T-helper 1 cell (primary cell): ENCODE measurements around the gene KCNV2.

Experiments used
- DNase-seq, 5 donors: peaks; one replicate each; pipeline ENCODE4 v3.0.0-alpha.2; 2012 to 2020

KCNV2 gene

DNA sequence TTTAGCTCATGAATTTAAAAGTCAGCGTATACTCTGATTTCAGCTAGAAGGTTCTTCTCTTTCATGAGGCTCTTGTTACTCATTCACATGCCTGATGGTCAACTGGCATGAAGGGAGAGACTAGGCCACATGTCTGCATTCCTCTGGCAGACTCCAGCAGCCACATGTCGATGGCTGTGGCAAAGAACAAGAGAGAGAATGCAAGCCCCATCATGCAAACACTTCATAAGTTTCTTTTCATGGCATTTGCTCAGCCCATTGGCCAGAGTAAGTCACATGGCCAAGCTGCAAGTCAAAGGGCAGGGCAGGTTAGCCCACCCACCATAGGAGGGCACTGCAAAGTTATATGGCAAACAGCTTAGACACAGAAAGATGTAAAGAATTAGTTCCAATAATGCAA lies 5.4 kb downstream of the KCNV2 start:
- no peak for DNase-seq

DNA sequence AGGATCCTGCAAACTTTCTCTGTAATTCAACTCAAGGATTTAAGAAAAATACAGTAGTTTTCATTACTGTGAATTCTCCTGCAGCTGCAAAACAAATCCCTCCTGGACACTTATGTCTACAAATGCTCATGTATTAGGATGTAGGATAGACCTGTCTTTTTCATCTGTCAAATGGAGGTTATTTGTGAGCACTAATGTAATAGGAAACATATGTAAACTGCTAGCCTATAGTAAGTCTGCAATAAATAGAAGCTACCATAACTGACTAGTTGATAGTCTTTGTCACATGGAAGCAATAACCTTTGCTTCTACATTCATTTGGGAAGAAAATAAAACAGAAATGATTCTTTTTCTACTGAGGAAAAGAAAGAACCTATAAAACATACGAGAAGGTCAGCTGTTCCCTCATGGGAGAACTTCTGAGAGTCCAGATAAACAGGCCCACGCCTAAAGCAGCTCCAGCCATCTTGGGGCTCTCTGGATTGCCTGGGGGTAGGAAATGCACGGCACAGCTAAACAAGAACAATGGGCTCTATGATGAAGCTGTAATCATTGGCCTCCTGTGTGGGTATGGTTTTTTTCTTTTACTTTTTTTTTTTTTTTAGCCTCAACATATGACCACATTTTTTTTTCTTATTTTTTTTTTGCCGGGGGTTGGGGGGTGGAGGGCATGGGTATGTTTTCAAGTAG lies 6.2 kb downstream of the KCNV2 start:
- no peak for DNase-seq

DNA sequence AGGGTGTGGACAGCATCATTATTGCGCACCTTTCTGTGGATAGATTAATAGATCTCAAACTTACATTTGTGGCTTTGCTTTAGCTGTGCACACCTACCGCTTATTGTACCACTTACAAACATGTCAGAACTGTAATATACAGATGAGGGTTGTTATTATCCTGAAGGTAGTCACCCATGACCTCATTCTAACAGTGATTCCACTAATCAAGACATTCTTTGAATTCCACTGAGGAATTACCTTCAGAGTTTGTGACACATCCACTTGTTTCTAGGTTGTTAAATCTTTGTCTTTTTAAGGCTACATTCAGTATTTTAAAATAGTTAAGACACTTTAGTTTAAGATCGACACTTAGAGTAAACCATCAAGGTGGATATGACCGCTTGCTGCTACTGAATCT lies 7.8 kb downstream of the KCNV2 start:
- no peak for DNase-seq

DNA sequence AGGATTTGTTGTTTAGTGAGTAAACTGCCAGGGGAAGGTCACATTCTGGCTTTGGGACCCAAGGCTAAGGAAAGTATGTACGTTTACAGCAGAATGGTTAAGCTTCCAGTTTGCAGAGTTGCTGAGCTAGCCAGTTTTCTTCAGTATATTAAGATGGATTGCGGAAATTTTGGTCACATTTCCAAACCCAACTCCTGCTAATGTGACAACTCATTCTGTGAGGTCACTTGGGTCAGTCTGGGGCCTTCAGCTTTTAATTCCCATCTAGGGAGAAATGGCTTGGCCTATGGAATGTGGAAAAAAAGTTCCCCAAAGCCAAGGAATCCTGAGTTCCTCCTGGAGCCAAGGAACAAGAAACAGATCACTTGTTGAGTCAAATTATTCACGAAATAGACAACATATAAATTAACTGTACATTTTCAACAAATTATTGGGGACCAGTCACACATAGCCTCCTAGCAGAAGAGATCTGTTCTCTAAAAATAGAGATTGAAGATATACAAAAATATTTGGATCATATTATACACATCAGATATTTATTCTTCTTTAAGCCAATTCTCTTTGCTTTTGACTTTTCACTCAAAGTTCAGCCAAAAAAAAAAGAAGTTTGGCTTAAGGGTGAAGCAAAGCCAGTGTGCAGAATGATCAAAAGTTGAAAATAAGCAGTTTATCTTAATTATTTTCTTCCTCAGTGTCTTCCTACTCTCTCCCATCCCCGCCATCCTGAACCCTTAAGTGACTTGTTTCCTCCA lies 8.8 kb downstream of the KCNV2 start:
- DNase-seq, result no peak

DNA sequence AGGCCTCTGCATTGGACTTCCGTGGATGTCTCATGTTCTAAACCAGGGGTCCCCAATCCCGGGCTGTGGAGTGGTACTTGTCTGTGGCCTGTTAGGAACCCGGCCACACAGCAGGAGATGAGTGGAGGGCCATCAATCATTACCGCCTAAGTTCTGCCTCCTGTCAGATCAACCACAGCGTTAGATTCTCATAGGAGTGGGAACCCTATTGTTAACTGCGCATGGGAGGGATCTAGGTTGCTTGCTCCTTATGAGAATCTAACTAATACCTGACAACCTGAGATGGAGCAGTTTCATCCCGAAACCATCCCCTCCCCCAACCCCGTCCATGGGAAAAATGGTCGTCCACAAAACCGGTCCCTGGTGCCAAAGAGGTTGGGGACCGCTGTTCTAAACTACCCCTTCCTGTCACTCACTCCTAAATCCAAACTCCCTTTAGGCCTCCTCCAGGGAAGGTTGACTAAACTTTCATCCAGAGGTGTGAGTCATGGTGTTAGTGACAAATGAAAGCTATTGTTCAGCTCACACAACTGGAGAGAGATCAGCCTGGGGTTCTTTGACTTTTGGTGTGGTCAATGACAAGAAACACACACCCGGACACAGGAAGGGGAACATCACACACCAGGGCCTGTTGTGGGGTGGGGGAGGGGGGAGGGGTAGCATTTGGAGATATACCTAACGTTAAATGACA lies 9.5 kb downstream of the KCNV2 start:
- no peak for DNase-seq

DNA sequence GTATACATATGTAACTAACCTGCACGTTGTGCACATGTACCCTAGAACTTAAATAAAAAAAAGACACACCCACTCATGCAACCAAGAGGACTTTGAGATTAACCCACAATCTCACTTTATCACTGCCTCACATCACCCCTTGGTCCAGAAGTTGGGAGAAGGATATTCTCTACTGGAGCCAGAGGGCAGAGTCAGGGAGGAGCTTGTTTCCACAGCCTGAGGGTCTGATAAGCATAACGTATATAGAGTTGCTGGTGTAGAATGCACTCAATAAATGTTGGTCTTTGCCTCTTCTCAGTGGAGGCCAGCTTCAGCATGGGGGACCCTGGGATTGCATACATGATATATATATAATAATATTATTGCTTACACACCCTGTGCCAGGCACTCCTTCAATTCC lies 10.1 kb downstream of the KCNV2 start:
- no peak for DNase-seq

DNA sequence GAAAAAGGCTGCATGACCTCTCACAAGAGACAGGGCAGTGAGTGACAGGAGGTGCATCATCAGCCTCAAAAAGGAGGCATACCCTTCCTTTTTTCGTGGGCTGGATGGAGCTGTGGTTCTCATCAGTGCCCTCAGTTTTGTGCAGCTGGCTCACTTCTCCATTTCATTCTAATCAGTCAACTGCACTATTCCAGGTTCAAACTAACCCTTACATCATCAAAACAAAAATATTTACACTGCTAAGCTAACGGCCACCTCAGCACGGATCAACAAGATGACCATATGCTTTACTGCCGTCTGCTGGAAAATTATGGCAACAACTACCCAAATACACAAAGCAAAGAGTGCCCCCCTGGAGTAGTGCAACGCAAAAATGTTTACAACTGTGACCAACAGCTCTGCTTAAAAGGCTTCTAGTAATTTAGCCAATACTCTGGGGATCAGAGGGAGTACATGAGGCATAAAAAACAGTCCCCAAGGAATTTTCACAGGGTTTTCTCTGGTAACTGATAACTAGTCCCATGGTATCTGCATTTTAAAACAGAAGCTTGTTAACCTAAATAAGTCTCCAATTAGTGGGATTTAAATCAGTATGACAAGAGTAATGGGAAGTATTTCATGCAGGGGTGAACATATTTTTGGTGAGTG lies 10.8 kb downstream of the KCNV2 start:
- peak in 1 of 5 donors; percentile 19 for DNase-seq

DNA sequence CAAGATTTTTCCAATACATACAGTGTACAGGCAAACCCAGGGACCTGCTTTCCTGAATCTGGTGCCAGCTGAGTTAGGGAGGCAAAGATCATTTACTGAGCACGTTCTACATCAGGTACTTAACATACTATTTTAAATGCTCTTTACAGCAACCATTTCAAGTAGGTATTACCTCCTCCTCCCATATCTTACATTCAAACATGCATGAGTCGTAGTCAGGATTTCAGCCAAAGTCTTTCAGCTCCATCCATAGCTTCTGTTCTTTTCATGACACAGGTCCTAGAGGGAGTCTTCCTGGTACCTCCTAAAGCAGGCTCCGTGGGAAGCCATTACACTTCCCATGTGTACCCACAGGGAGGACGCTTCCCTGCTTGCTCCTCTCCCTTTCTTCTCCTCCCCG lies 11.7 kb downstream of the KCNV2 start:
- no peak for DNase-seq

DNA sequence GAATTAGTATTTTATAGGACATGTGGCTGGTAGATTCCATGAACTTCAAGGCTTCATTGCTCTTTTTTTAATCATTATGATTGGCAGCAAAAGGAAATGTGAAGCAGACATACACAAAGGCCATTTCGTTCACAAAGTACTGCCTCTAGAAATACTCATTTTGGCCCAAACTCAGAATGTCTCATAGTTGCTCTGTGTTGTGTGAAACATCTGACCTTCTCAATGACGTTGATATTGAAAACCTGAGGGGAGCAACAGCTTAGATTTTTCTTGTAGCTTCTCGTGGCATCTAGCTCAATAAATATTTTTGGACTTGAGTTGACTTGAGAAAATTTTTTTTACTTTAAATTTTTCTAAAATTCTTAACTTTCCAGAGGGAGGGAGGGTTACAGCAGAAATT lies 12.4 kb downstream of the KCNV2 start:
- no peak for DNase-seq

DNA sequence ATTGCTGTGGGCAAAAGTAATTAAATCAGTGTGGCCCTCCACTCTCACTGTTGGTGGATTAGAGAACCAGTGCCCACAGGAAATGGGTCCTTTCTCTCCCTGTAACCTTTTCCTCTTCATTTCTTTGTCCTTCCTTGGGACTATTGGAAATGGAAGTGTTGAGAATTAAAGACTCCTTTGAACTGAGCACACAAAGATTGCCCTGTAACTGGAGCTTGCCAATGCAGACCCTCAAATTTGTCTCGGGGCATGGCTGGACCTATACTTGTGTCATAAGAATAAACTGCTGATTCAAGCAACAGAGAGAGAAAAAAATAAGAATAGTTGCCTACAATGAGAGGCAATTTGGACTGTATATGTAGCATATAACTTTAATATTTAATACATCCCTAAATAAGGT lies 13.7 kb downstream of the KCNV2 start:
- no peak for DNase-seq

DNA sequence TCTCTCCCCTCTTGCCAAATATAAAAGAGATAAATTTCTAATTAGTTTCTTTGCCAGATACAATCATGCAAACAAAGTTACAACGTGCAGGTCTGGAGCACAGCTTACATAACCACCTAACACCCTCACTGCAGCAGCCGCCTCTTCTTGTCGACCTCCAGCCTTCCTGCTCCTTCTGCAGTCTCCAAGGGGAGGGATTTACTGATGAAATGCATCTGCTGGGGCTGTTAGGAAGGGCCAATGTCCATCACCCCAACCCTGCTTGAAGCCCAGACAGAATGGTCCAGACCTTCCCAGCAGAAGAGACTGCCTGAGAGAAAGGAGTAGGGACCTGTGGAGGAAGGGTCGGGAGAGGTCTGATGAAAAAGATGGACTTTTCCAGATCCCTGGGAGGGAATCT lies 15.2 kb downstream of the KCNV2 start:
- DNase-seq, result no peak

DNA sequence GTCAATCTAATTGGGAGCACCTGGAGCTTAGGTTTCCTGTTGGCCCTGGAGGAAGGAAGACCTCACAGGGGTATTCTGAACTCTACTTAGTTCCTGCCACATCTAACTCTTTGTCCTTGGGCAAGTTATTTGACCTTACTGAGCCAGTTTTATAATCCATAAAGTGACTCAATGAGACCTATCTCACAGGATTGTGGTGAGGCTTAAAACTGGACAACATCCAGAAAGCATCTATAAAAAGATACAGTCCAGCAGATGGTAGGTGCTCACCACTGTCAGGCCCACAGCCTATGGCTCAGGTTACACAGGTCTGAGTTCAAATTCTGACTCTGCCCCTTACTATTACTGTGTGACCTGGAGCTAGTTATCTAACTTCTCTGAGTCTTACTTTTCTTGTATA lies 23.3 kb downstream of the KCNV2 start:
- DNase-seq, result no peak

DNA sequence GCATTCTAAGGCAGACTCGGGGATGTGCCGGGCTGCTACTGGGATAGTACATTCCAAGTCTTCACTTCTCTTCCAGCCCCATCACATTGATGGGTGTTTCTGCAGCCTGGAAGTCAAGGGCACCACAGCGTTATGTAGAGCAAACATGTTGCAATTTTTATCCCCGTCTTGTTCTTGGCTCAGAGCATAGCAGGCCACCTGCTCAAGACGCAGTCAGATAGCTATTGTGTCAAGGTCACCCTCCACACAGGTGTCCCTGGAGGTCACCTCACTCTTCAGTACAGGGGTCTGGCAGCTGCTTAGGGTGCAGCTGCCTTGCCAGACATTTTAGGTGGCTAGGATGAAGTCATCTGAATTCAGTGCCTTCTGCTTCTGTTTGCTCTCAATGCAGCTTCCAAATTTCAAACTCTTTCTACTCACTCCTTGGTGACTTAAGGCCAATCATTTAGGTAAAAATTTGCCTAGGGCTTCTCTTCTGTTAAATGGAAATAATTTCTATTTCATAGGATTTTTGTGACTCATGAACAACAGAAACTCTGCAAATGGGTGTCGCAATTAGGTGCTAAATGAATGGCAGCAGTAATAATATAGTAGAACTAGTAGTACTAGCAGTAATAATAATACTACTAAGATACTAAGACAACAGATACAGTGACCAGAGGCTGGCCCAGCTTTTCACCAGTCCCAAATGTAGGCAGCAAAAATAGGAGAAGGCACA lies 24.3 kb downstream of the KCNV2 start:
- no peak for DNase-seq

DNA sequence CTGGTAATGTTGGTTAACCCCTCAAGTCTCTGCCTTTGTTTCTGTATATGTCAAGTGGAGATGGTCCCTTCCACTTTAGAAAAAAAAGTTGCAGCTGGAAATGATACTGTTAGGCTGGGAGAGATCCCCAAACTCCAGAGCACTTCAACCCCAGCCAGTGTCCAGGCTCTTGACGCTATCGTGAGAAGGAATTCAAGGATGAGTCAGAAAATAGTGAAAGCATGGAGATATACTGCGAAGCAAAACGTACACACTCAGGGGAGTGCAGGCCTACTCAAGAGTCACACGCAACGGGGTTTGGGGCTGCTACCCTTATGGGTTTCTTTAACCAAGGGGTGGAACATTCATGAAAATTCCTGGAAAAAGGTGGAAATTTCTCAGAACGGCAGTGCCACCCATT lies 24.9 kb downstream of the KCNV2 start:
- no peak for DNase-seq

DNA sequence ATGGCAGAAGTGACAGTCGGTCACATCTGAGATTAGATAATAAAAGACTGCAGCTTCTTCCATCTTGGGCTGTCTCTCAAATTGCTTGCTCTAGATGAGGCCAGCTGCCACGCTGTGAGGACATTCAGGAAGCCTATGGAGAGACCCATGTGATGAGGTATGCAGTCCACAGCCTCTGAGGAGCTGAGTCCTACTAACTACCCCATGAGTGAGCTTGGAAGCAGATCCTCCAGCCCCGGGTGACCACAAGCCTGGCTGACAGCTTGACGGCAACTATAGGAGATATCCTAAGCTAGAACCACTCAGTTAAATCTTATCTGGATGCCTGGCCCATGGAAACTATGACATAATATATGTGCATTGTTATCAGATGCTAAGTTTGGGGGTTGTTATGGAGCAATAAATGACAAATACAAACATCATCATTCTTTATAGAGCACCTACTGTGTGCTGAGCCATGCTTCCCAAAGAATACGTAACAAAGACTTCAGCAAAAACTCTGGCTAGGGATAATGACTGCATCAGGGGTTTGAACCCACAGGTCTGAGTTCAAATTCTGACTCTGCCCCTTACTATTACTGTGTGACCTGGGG lies 26.7 kb downstream of the KCNV2 start:
- no peak for DNase-seq

DNA sequence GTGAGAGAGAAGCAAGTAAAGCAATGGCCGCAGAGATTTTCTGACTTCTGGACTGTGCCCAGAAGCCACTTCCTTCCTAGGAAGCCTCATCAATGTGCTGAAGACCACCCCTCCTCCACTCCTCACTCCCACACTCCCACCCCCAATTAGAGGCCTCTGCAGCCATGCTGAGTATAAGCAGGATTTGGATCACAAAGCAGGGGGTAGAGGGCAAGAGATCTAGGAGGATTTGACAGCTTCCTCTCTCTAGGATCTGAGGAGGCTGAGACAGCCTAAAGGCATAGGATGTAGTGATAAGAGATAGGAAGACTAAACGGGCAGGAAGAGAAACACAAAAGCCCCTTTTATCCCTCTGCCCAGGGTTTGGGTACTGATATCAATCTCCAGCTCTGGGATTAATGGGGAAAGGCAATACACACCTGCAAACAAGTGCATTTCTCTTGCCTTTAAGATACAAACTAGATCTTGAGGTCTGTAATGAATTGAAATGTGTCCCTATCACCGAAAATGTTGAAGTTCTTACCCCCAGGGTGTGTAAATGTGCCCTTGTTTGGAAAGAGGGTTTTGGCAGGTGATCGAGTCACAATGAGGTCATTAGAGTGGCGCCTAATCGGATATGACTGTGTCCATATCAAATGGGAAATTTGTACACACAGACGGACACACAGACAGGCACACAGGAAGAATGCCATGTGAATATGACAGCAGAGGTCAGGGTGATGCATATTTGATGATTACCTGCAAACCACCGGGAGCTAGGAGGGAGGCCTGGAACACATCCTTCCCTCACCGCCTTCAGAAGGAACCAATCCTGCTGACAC lies 28.5 kb downstream of the KCNV2 start:
- no peak for DNase-seq

DNA sequence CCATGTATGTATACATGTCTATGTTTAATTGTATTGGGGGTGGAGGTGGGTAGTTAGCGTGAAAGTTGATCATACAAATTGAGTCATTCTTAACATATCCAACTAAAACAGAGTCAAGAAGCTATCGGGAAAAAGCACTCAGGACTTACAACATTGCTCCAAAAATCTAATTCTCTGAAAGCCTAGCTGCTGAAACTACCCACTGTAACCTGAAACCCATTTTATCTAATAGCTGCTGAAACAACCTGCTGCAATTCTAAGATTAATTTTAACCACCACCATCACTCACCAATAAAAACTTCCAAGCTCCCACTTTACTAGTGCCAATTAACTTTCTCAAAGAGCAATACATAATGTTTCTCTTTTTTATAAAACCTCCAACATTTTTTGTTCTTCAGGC lies 32.2 kb downstream of the KCNV2 start:
- no peak for DNase-seq

DNA sequence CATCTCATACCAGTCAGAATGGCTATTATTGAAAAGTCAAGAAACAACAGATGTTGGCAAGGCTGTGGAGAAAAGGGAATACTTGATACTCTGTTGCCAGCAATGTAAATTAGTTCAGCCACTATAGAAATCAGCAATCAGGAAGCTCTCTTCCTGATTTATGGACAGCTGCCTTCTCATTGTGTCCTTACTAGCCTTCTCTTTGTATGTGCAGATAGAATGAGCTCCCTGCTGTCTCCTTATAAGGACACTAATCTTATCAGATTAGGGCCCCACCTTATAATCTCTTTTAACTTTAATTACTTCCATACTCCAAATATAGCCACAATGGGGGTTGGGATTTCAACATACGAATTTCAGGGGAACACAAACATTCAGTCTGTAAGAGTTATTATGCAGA lies 38.0 kb downstream of the KCNV2 start:
- DNase-seq, result no peak

DNA sequence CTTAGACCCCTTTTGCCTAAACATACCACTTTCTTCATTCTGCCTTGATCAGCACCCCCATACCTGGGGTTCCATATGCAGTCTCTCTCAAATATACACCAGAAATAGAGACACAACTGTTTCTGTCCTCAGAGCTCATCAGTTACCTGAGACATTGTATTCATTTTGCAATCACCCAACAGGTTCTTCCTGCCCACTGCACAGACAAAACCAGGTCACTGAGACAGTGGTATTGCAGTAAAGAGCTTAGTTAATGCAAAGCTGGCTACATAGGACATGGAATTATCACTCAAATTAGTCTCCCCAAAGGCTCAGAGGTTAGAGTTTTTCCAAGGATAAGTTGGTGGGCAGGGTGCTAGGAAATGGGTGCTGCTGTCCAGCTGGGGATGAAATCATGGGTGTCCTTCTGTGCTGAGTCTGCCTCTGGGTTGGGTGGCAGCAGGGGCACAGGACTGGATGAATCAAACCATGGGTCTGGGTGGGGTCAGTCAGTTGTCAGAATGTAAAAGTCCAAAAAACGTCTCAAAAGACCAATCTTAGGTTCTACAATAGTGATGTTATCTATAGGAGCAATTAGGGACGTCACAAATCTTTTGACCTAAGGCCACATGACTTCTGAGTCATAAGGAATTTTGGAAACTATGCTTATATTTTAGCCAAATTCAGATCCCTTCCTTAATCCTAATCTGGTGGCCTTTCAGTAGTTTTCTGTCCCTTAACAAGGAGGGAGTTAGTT lies 41.0 kb downstream of the KCNV2 start:
- DNase-seq, result no peak

DNA sequence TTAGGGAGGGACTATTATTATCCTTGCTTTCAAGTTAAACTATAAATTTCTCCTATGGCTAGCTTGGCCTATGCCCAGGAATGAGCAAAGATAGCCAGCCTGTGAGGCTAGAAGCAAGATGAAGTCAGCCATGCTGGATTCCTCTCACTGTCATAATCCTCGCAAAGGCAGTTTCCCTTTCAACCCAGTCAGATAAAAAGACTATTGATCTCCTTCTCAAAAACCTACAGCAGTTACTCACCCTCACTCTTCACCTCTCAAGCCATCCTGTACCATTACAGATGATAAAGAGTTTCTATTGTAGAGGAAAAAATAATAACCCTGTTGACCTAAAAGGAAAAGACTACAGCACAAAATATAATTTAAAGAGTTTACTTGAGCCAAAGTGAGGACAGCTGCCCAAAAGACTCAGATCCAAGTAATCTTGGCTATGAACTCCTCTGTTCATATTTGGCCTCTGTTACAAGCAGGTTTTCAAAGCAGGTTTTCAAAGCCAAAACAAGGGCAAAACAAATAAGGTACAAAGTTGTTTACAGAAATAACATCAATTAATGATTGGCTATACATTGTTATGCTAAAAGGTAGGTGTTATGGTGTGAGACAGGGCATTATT lies 41.7 kb downstream of the KCNV2 start:
- DNase-seq, result no peak
